Omental fat pad (tissue), 4 donors: Measurements from ENCODE around the gene XIRP1. TPM values are rescaled to one million over a fixed set of nuclear protein-coding genes. Genes with fewer than 3 reads are reported as not detected.
"Not testable (repeated sequence)": the region's sequence is repeated elsewhere in the genome, so short reads cannot be mapped to it uniquely, and the experiment has no call there.

Source experiments
- ATAC-seq: fragments of 150-250 bp; one replicate; pipeline ENCODE4 v1.9.1; 2016; ENCODE audit warnings: mild to moderate bottlenecking, moderate library complexity; ENCODE audit not compliant: low FRiP score
- DNase-seq: peaks from one replicate; pipeline ENCODE4 v3.0.0-alpha.2; 2019; ENCODE audit warnings: low spot score
- CTCF ChIP-seq, 3 donors: fragments of 450-650 bp; IDR thresholded peaks; one replicate each; pipeline ENCODE4 v1.5.1; 2016 to 2017; ENCODE audit warnings: antibody characterized with exemption in 3 of 3, mild to moderate bottlenecking in 3 of 3, moderate library complexity in 2 of 3
- total RNA-seq, 4 donors: library from RNA; depleted of rRNA; stranded (reverse); fragments of >200 nt; gene quantifications; one replicate each; pipeline ENCODE4 v1.1.0, GENCODE V29; 2016

XIRP1 gene
- total RNA-seq, 4 donors from 2014 or later, result 0.65 to 2.0 TPM; not detected in 2

GRCh38 chr3:39228496-39228895 lies 36.1 kb upstream of the XIRP1 start:
- DNase-seq, result no peak
- ATAC-seq, result no peak
- TF ChIP-seq CTCF (IDR thresholded peaks at IDR 0.05), result no peak

- DNase-seq, ATAC-seq: not testable (repeated sequence)
These were observed 35.2 kb upstream of the XIRP1 start for GRCh38 chr3:39227596-39227995.

- ATAC-seq, result no peak
- no peak for TF ChIP-seq CTCF (IDR thresholded peaks at IDR 0.05)
- DNase-seq, result no peak
These were observed 33.8 kb upstream of the XIRP1 start for GRCh38 chr3:39226106-39226741.

- no peak for DNase-seq
- ATAC-seq, result no peak
- no peak for TF ChIP-seq CTCF (IDR thresholded peaks at IDR 0.05)
These were observed 31.9 kb upstream of the XIRP1 start for GRCh38 chr3:39224288-39224687.

- ATAC-seq, result no peak
- TF ChIP-seq CTCF (IDR thresholded peaks at IDR 0.05), result no peak
These were observed 30.5 kb upstream of the XIRP1 start for GRCh38 chr3:39222939-39223338.

GRCh38 chr3:39222462-39222861 lies 30.1 kb upstream of the XIRP1 start:
- no peak for TF ChIP-seq CTCF (IDR thresholded peaks at IDR 0.05)
- no peak for DNase-seq
- ATAC-seq, result no peak

More at GRCh38 chr3:39222939-39223338, 30.5 kb upstream of the XIRP1 start:
- DNase-seq, result no peak

- ATAC-seq, result no peak
- DNase-seq, result no peak
- no peak for TF ChIP-seq CTCF (IDR thresholded peaks at IDR 0.05)
These were observed 28.7 kb upstream of the XIRP1 start for GRCh38 chr3:39221141-39221530.
